Measurements from ENCODE around the gene CINP. TPM values are rescaled to one million over a fixed set of nuclear protein-coding genes. Genes with fewer than 3 reads are reported as not detected.
A peak's percentile ranks its signal among the peaks of the same experiment; 100 is the strongest.

The CINP gene
- total and polyA plus RNA-seq, 4 donors = 21.2 to 30.8 (median 25.9) TPM

DNA sequence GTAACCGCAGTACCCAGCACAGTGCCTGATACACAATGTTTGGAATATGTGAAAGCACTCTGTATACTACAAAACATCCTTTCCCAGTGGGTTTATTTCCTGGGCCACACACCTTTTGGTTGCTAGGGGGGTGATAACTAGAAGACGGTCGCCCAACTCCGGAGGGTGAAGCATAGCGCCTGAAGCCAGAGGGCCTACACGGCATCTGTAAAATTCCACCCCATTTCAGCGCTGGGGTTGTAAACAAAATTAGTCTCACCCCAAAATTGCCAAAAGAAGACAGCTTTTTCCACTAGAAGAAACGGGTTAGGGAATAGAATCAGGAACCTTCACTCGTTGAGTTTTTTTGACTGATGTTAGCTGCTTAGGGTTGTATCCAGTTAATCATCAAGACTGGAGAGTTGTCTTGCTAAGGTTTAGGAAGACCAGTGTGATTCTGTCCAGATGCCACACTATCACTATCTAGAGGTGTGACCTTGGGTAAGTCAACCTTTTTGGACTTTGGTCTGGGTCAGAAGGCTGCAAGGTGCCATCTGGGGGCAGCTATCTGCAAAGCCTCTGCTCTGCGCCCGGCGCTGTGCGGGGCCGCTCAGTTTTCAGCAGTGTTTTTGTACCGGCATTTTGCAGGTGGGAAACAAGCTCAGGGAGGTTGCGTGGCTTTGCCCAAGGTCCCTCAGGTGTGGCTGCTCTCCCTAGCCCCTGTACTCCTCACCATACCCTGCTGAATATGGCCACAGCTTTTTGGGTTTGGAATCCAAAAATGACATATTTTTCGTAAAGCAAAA lies 41.8 kb downstream of the CINP start:
- H3K4me3 ChIP-seq (ENCODE audit: low read length in 2 of 2) = no peak overlapping the region
- peak in 1 of 2 donors; percentile 57 for DNase-seq
- H3K27ac ChIP-seq (ENCODE audit: low read depth in 1 of 2, low read length in 2 of 2) = peak overlapping the region in 1 of 2 donors; percentile 86
- no peaks in the 10 kb centered on the region for H3K27me3 ChIP-seq (ENCODE audit: control insufficient read depth in 1 of 2, insufficient read depth in 2 of 2, low read length in 1 of 2)
- intact Hi-C loops (cut with DNase I) = no loop called here
- no peaks in the 10 kb centered on the region for H3K36me3 ChIP-seq (ENCODE audit: control insufficient read depth in 1 of 2, insufficient read depth in 2 of 2, low read length in 1 of 2)
- 84 to 86% methylated on average over 17 of the region's 17 CpGs for WGBS, 2 donors
- no peaks in the 10 kb centered on the region for H3K4me1 ChIP-seq (ENCODE audit: control insufficient read depth in 1 of 2, insufficient read depth in 2 of 2, low read length in 2 of 2)
- no peak for ATAC-seq (ENCODE audit: low FRiP score)
- H3K9me3 ChIP-seq (ENCODE audit: control insufficient read depth, low read length) = no peaks in the 10 kb centered on the region

DNA sequence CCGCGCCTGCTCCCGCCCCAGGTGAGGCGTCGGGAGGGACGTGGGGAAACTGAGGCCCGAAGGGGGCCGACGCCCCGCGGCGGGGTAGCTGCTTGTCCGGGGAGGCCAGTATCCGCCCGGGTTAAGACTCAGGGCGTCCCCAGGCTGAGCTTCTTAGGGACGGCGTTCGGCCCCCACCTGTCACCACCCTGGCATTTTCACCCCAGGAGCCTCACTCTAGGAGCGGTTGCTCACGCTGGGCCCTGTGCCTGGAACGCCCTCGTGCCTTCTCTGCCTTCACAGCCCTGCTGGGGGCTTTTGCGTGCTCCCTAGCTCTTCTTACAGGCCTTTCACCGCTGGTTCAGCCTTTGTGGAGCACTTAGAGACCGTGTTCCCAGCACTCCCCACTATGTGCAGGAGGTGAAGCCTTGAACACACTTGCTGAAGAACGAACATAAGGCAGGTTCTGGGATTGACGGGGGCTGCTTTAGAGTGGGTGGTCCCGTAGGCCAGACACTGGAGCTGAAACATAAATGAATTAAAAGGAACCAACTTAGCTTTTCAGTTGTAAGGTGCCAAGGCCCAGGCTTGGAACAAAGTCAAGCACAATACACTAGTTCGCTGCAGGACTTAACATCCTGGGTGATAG lies 42.5 kb downstream of the CINP start:
- intact Hi-C loops (cut with DNase I) = no loop called here
- Histone ChIP-seq H3K4me3 (ENCODE audit: low read length in 2 of 2) (peak overlapping the region; percentile 75 to 88), H3K4me1 (ENCODE audit: control insufficient read depth in 1 of 2, insufficient read depth in 2 of 2, low read length in 2 of 2) (no peaks in the 10 kb centered on the region), H3K27ac (ENCODE audit: low read depth in 1 of 2, low read length in 2 of 2) (peak overlapping the region; percentile 86 to 91), H3K36me3 (ENCODE audit: control insufficient read depth in 1 of 2, insufficient read depth in 2 of 2, low read length in 1 of 2) (no peaks in the 10 kb centered on the region), H3K27me3 (ENCODE audit: control insufficient read depth in 1 of 2, insufficient read depth in 2 of 2, low read length in 1 of 2) (no peaks in the 10 kb centered on the region), H3K9me3 (ENCODE audit: control insufficient read depth, low read length) (no peaks in the 10 kb centered on the region)
- 1% methylated on average over 28 to 30 of the region's 30 CpGs for WGBS, 2 donors
- DNase-seq (peak; percentile 67 to 86), ATAC-seq (ENCODE audit: low FRiP score) (no peak)

DNA sequence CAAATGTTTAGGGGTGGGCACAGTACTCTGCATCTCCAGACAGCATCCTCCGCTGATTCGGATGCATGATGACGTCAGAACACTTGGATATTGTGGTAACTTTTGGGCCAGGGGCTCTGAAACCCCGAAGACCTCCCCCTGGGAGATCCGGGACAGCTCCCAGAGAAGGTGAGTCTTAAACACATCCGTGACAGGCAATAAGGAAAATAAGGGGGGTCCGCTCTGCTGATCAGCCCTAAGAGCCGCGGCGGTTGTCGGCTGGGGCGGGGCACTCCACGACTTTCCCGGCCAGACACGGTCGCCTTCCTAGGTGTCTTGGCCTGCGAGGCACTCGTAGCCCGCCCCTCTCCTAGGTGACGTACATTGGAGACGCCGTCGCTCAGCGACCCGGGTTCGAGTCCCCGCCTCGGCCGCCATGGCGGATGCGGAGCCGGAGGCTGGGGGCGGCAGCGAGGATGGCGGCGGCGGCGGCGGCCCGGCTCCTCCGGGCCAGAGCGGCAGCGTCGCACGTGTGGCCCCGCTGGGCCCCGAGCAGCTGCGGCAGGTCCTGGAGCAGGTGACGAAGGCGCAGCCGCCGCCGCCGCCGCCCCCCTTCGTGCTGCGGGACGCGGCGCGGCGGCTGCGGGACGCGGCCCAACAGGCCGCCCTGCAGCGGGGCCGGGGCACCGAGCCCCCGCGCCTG lies 43.2 kb downstream of the CINP start, which contains the start of gene ZNF839:
TSS of gene ZNF839 (plus strand) at position 396 of the 682 bp plus-strand sequence. CDS start at position 416, 20 bp downstream.
- H3K4me3 ChIP-seq (ENCODE audit: low read length in 2 of 2) = peak within 1 kb of the TSS; percentile 75 to 88
- H3K4me1 ChIP-seq (ENCODE audit: control insufficient read depth in 1 of 2, insufficient read depth in 2 of 2, low read length in 2 of 2) = no peaks in the 10 kb centered on the region

DNA sequence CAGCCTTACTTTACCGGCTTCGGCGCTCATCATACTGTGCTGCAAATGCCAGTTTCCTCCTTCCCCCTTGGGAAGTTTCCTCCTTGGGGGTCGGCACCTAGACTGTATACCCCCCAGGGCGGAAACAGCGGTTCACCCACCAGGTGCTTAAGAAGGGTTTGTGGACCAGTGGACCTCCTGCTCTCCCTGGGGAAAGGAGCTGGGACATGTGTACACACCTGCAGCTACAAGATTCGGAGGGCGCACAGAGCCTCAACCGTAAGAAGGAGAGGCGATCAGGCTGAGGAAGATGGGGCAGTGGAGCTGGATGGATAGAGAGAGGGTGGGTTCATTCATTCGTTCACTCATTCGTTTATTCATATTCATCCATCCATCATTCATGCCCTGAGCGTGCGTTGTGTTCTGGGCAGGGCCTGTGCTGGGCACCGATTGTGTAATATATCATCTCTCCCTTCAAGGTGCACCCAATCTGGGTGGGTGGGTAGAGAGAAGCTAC lies 43.9 kb downstream of the CINP start:
- no peaks in the 10 kb centered on the region for H3K36me3 ChIP-seq (ENCODE audit: control insufficient read depth in 1 of 2, insufficient read depth in 2 of 2, low read length in 1 of 2)
- H3K4me1 ChIP-seq (ENCODE audit: control insufficient read depth in 1 of 2, insufficient read depth in 2 of 2, low read length in 2 of 2) = no peaks in the 10 kb centered on the region
- H3K9me3 ChIP-seq (ENCODE audit: control insufficient read depth, low read length) = no peaks in the 10 kb centered on the region
- WGBS, 2 donors = 63% methylated on average over 15 of the region's 15 CpGs
- peak overlapping the region; percentile 19 to 86 for H3K27ac ChIP-seq (ENCODE audit: low read depth in 1 of 2, low read length in 2 of 2)
- ATAC-seq (ENCODE audit: low FRiP score) (no peak), DNase-seq (peak in 1 of 2 donors; percentile 74)
- intact Hi-C loops (cut with DNase I) = loop anchor here (2.0 to 10.0 kb wide), 4 partner anchors 44 to 354 kb away; partner anchors contain the start of genes HSP90AA1 (in 2 of the 2), CINP (in 1 of the 2), DYNC1H1 (in 1 of the 2) and TECPR2 (in 1 of the 2)
- H3K27me3 ChIP-seq (ENCODE audit: control insufficient read depth in 1 of 2, insufficient read depth in 2 of 2, low read length in 1 of 2) = no peaks in the 10 kb centered on the region
- peak overlapping the region; percentile 41 to 56 for H3K4me3 ChIP-seq (ENCODE audit: low read length in 2 of 2)

More for the DNA sequence above, 43.2 kb downstream of the CINP start, which contains the start of gene ZNF839:
- H3K9me3 ChIP-seq (ENCODE audit: control insufficient read depth, low read length) = no peaks in the 10 kb centered on the region
- H3K27ac ChIP-seq (ENCODE audit: low read depth in 1 of 2, low read length in 2 of 2) = peak within 1 kb of the TSS; percentile 86 to 91
- H3K36me3 ChIP-seq (ENCODE audit: control insufficient read depth in 1 of 2, insufficient read depth in 2 of 2, low read length in 1 of 2) = no peaks in the 10 kb centered on the region
- 0% methylated on average over 34 to 71 of the region's 71 CpGs for WGBS, 2 donors
- DNase-seq (peak; percentile 95 to 99), ATAC-seq (ENCODE audit: low FRiP score) (peak; percentile 87)
- intact Hi-C loops (cut with DNase I) = loop anchor here (2.0 to 10.0 kb wide), 4 partner anchors 43 to 355 kb away; partner anchors contain the start of genes HSP90AA1 (in 2 of the 2), CINP (in 1 of the 2), DYNC1H1 (in 1 of the 2) and TECPR2 (in 1 of the 2)
- no peaks in the 10 kb centered on the region for H3K27me3 ChIP-seq (ENCODE audit: control insufficient read depth in 1 of 2, insufficient read depth in 2 of 2, low read length in 1 of 2)

DNA sequence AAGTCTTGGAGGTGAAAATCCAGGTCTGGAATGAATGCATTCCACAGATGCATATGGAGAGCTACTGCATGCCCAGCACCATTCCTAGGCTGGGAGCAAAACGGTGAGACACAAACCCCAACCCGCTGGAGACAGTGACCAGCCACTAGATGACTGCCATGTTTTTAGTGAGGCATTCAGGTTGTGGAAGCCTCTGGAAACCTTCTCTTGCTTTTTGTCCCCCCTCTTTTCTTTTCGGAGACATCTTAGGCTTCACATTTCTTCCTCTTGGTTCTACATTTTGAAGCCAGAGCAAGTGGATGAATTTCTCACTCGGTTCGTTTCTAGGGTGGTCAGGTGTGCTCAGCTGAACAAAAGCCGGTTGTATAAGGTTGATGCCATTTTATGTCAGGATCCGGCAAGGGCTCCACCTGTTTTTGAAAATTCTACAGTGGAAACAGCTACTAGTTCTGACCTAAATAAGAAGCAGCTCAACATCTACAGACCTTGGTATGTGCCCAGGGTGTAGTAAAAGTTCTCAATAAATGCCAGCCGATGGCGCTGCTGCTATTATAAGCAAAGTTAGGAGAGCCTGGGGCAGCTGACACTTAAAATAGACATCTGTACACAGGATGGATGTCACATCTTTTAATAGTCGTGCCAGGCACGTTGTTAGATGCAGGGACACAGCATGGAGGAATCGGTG lies 45.0 kb downstream of the CINP start:
- Histone ChIP-seq H3K36me3 (ENCODE audit: control insufficient read depth in 1 of 2, insufficient read depth in 2 of 2, low read length in 1 of 2) (no peaks in the 10 kb centered on the region), H3K9me3 (ENCODE audit: control insufficient read depth, low read length) (no peaks in the 10 kb centered on the region), H3K27me3 (ENCODE audit: control insufficient read depth in 1 of 2, insufficient read depth in 2 of 2, low read length in 1 of 2) (no peaks in the 10 kb centered on the region), H3K27ac (ENCODE audit: low read depth in 1 of 2, low read length in 2 of 2) (peak overlapping the region in 1 of 2 donors; percentile 4), H3K4me3 (ENCODE audit: low read length in 2 of 2) (peak overlapping the region in 1 of 2 donors; percentile 30), H3K4me1 (ENCODE audit: control insufficient read depth in 1 of 2, insufficient read depth in 2 of 2, low read length in 2 of 2) (no peaks in the 10 kb centered on the region)
- no peak for ATAC-seq (ENCODE audit: low FRiP score)
- 47 to 48% methylated on average over 12 of the region's 12 CpGs for WGBS, 2 donors
- intact Hi-C loops (cut with DNase I) = loop anchor here (2.0 to 10.0 kb wide), 4 partner anchors 45 to 353 kb away; partner anchors contain the start of genes HSP90AA1 (in 2 of the 2), CINP (in 1 of the 2), DYNC1H1 (in 1 of the 2) and TECPR2 (in 1 of the 2)
- peak in 1 of 2 donors; percentile 53 for DNase-seq

DNA sequence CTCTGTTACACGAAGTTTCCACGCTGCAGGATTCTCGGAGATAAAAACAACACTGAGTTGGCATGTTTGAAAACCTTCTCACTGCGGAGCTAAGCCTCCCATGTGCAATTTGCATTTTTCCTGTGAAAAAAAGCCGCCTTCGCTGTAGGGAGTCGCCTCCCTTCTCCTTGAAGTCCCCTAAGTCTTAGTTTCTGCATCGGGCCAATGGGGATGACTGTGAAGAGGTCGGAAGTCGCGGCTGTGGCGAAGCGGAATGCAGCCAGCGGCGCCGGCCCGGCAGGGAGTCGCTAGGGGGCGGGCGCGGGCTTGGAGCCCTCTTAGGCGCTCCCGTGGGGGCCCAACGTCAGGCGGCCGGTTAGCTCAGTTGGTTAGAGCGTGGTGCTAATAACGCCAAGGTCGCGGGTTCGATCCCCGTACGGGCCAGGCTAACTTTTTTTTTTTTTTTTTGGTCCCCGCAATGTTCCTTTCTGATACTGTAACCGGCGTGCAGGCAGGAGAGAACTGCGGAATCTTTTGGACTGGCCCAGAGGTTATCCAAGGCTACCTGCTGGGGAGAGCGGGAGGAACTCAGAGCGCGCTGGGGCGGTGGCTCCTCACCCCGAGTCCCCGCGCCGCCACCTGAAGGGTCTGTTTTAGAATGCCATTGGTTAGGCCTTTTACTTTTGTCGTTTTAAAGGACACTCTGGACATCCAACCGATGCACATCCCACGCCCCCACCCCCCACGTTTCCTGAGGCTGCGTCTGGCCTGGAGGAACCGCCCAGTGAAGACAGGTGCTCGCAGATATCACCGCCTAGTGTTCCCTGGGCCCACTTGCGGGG lies 45.7 kb downstream of the CINP start:
- H3K36me3 ChIP-seq (ENCODE audit: control insufficient read depth in 1 of 2, insufficient read depth in 2 of 2, low read length in 1 of 2) = no peaks in the 10 kb centered on the region
- WGBS, 2 donors = 1 to 2% methylated on average over 53 to 54 of the region's 54 CpGs
- peak overlapping the region in 1 of 2 donors; percentile 65 for H3K27ac ChIP-seq (ENCODE audit: low read depth in 1 of 2, low read length in 2 of 2)
- peak; percentile 92 for ATAC-seq (ENCODE audit: low FRiP score)
- H3K9me3 ChIP-seq (ENCODE audit: control insufficient read depth, low read length) = no peaks in the 10 kb centered on the region
- no peaks in the 10 kb centered on the region for H3K4me1 ChIP-seq (ENCODE audit: control insufficient read depth in 1 of 2, insufficient read depth in 2 of 2, low read length in 2 of 2)
- intact Hi-C loops (cut with DNase I) = loop anchor here (5.0 to 10.0 kb wide), 3 partner anchors 180 to 352 kb away; partner anchors contain the start of genes HSP90AA1 (in 2 of the 2), DYNC1H1 (in 1 of the 2) and WDR20 (in 1 of the 2)
- no peaks in the 10 kb centered on the region for H3K27me3 ChIP-seq (ENCODE audit: control insufficient read depth in 1 of 2, insufficient read depth in 2 of 2, low read length in 1 of 2)
- H3K4me3 ChIP-seq (ENCODE audit: low read length in 2 of 2) = peak overlapping the region; percentile 36 to 46
- DNase-seq = peak; percentile 94 to 97

DNA sequence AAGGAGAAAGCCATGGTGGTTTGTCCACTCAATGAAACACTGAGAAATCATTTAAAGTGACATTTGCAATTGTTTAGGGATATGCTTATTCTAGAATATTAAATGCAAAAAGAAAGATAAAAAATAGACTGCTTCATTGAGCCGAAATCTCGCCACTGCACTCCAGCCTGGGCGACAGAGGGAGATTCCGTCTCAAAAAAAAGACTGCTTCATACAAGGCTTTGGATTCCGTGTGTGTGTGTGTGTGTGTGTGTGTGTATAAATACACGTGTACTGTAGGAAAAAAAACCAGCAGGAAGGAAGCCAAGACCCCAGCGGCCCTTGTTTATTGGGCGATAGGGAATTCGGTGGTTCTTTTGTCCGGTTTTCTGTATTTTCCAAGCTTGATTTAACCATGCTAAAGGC lies 46.4 kb downstream of the CINP start:
- H3K4me3 ChIP-seq (ENCODE audit: low read length in 2 of 2) = peak overlapping the region; percentile 36 to 46
- 1 to 2% methylated on average over 10 of the region's 10 CpGs for WGBS, 2 donors
- intact Hi-C loops (cut with DNase I) = loop anchor here (5.0 to 10.0 kb wide), 3 partner anchors 179 to 352 kb away; partner anchors contain the start of genes HSP90AA1 (in 2 of the 2), DYNC1H1 (in 1 of the 2) and WDR20 (in 1 of the 2)
- peak; percentile 19 for ATAC-seq (ENCODE audit: low FRiP score)
- no peaks in the 10 kb centered on the region for H3K36me3 ChIP-seq (ENCODE audit: control insufficient read depth in 1 of 2, insufficient read depth in 2 of 2, low read length in 1 of 2)
- no peaks in the 10 kb centered on the region for H3K27me3 ChIP-seq (ENCODE audit: control insufficient read depth in 1 of 2, insufficient read depth in 2 of 2, low read length in 1 of 2)
- no peaks in the 10 kb centered on the region for H3K4me1 ChIP-seq (ENCODE audit: control insufficient read depth in 1 of 2, insufficient read depth in 2 of 2, low read length in 2 of 2)
- no peaks in the 10 kb centered on the region for H3K9me3 ChIP-seq (ENCODE audit: control insufficient read depth, low read length)
- peak; percentile 63 to 71 for DNase-seq
- H3K27ac ChIP-seq (ENCODE audit: low read depth in 1 of 2, low read length in 2 of 2) = peak overlapping the region in 1 of 2 donors; percentile 26

Data from aorta (tissue), 5 donors.